ENCODE data around the gene SMIM44. TPM values are rescaled to one million over a fixed set of nuclear protein-coding genes. Genes with fewer than 3 reads are reported as not detected.
A peak's percentile ranks its signal among the peaks of the same experiment; 100 is the strongest.

The SMIM44 gene
- total RNA-seq, 4 donors from 2014 or later: not detected

DNA sequence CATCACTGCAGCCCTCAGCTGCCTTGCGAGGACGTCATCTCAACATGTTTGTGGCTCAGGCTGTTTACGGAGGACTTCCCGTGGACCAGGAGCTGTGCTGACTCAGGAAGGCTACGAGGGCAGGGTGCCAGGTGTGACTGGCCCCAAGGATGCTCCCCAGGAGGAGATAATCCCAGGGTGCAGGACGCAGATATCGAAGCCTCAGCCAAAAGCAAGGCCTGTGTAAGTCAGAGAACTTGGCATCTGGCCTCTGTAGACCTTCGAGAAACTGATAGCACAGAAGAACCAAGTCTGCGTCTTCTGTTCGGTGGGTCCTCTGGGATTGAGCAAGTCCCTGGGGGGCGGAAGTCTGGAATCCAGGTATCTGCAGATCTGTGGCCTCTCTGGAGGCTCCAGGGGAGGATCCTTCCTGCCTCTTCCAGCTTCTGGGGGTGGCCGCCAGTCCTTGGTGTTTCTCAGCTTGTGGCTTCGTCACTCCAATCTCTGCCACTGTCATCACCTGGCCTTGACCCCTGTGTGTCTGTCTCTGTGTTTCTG is 19.9 kb upstream of the SMIM44 start:
- no peak for DNase-seq (ENCODE audit: low spot score in 2 of 2)
- Histone ChIP-seq H3K4me1 (peaks cover 34% of the 10 kb centered on the region), H3K36me3 (no peaks in the 10 kb centered on the region), H3K9me3 (no peaks in the 10 kb centered on the region), H3K27me3 (no peaks in the 10 kb centered on the region), H3K27ac (no peak overlapping the region), H3K4me3 (no peak overlapping the region)
- WGBS: 94% methylated on average over 12 of the region's 13 CpGs
- TF ChIP-seq POLR2A (IDR thresholded peaks at IDR 0.05): no peak
- TF ChIP-seq, protein P1, sequence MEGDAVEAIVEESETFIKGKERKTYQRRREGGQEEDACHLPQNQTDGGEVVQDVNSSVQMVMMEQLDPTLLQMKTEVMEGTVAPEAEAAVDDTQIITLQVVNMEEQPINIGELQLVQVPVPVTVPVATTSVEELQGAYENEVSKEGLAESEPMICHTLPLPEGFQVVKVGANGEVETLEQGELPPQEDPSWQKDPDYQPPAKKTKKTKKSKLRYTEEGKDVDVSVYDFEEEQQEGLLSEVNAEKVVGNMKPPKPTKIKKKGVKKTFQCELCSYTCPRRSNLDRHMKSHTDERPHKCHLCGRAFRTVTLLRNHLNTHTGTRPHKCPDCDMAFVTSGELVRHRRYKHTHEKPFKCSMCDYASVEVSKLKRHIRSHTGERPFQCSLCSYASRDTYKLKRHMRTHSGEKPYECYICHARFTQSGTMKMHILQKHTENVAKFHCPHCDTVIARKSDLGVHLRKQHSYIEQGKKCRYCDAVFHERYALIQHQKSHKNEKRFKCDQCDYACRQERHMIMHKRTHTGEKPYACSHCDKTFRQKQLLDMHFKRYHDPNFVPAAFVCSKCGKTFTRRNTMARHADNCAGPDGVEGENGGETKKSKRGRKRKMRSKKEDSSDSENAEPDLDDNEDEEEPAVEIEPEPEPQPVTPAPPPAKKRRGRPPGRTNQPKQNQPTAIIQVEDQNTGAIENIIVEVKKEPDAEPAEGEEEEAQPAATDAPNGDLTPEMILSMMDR (IDR thresholded peaks at IDR 0.05): no peak
- TF ChIP-seq EP300 (IDR thresholded peaks at IDR 0.05): no peak
- no peak for TF ChIP-seq POLR2AphosphoS5 (IDR thresholded peaks at IDR 0.05)

GRCh38 chr19:3501780-3502179 is 18.5 kb upstream of the SMIM44 start:
- H3K4me3 ChIP-seq: no peak overlapping the region
- 83% methylated on average over 3 of the region's 3 CpGs for WGBS

GRCh38 chr19:3500429-3501101 is 17.3 kb upstream of the SMIM44 start, which contains the start of gene DOHH:
Gene DOHH, minus strand, starts transcription at chr19:3500674. Its CDS starts 3,860 bp downstream, at chr19:3496814.
- TF ChIP-seq POLR2AphosphoS5 (IDR thresholded peaks at IDR 0.05): peak; percentile 7 to 97 (median 97)
- TF ChIP-seq EP300 (IDR thresholded peaks at IDR 0.05): peak; percentile 26
- peak in 1 of 2 donors; percentile 18 for TF ChIP-seq POLR2A (IDR thresholded peaks at IDR 0.05)
- TF ChIP-seq, protein P1 (IDR thresholded peaks at IDR 0.05): no peak
- peak within 1 kb of the TSS; percentile 90 for H3K27ac ChIP-seq
- peaks cover 12% of the 10 kb centered on the region for H3K36me3 ChIP-seq
- peak; percentile 96 for DNase-seq (ENCODE audit: low spot score in 2 of 2)
- H3K4me3 ChIP-seq: peak within 1 kb of the TSS; percentile 75
- no peaks in the 10 kb centered on the region for H3K27me3 ChIP-seq
- H3K9me3 ChIP-seq: no peaks in the 10 kb centered on the region
- H3K4me1 ChIP-seq: peaks cover 25% of the 10 kb centered on the region
- WGBS: under 1% methylated on average over 34 of the region's 52 CpGs

More at GRCh38 chr19:3501780-3502179, 18.5 kb upstream of the SMIM44 start:
- TF ChIP-seq, protein P1 (IDR thresholded peaks at IDR 0.05): no peak
- TF ChIP-seq EP300 (IDR thresholded peaks at IDR 0.05) (no peak), POLR2AphosphoS5 (IDR thresholded peaks at IDR 0.05) (no peak), POLR2A (IDR thresholded peaks at IDR 0.05) (no peak)
- H3K27me3 ChIP-seq: no peaks in the 10 kb centered on the region
- peaks cover 28% of the 10 kb centered on the region for H3K4me1 ChIP-seq
- H3K27ac ChIP-seq: no peak overlapping the region
- peaks cover under 1% of the 10 kb centered on the region for H3K36me3 ChIP-seq
- no peak for DNase-seq (ENCODE audit: low spot score in 2 of 2)
- H3K9me3 ChIP-seq: no peaks in the 10 kb centered on the region

DNA sequence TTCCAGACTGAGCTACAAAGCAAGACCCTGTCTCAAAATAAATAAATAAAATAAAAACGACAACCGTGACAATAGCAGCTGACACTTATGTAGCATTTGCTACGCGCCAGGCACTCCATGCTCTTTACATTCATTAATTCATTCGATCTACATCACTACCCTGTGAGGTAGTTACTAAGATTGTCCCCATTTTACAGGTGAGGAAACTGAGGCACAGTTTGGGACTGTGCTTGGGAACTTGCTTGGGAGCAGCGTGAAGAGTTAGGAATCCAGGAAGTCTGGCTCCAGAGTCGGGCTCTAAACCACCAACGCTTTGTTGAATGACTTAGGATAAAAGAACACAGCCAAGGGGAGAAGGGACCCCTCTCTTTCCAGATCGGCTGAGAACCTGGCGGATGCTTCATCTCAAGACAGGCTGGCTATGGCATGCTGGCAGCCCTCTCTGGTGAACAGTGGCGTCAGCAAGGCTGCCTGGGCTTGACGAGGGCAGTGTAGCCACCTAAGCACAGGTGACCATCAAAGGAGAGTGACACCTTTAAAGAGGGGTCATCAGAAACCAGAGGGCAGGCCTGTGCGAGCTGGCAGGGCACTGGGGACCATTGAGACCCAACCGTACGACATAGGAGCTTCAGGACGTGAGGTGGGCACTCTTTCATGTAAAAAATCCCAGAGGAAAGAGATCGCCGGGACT is 16.6 kb upstream of the SMIM44 start:
- H3K4me3 ChIP-seq: peak overlapping the region; percentile 75
- DNase-seq (ENCODE audit: low spot score in 2 of 2): no peak
- H3K4me1 ChIP-seq: peaks cover 20% of the 10 kb centered on the region
- H3K36me3 ChIP-seq: peaks cover 19% of the 10 kb centered on the region
- no peaks in the 10 kb centered on the region for H3K9me3 ChIP-seq
- no peaks in the 10 kb centered on the region for H3K27me3 ChIP-seq
- TF ChIP-seq, protein P1 (IDR thresholded peaks at IDR 0.05): no peak
- TF ChIP-seq POLR2AphosphoS5 (IDR thresholded peaks at IDR 0.05) (no peak), EP300 (IDR thresholded peaks at IDR 0.05) (no peak), POLR2A (IDR thresholded peaks at IDR 0.05) (no peak)
- 27% methylated on average over 18 of the region's 18 CpGs for WGBS
- peak overlapping the region; percentile 90 for H3K27ac ChIP-seq
